HG02870 (cell line): Measurements from ENCODE around the gene FAM236C.
"Not testable (repeated sequence)": the region's sequence is repeated elsewhere in the genome, so short reads cannot be mapped to it uniquely, and the experiment has no call there.

Source experiments
- ATAC-seq: cut with Tn5 transposase; IDR thresholded peaks from one replicate; pipeline ENCODE4 v1.9.1; 2021; ENCODE audit warnings: mild to moderate bottlenecking, moderate library complexity; ENCODE audit not compliant: unreplicated experiment

Gene FAM236C

DNA sequence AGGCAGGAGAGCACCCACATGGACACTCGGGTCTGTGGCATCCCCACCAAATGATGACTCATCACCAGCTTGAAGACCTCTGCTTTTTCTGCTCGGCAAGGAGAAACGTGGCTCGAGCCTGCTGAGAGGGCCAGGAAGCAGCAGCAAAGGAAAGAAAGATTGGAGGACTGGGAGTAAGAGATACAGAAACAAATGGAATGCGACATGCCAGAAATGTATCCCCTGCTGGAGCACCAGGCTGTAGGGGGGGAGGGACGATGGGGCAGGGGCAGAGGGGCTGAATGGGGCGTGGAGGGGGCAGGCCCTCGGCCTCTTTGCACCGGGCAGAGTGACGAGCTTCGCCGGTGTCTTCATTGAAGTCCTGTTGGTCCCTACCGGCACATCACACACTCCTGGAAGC is at the start of gene FAM236C:
TSS of gene FAM236C (plus strand) at position 301 of the 400 bp plus-strand sequence. CDS start 100 bp downstream, outside the sequence.
- ATAC-seq: not testable (repeated sequence)

DNA sequence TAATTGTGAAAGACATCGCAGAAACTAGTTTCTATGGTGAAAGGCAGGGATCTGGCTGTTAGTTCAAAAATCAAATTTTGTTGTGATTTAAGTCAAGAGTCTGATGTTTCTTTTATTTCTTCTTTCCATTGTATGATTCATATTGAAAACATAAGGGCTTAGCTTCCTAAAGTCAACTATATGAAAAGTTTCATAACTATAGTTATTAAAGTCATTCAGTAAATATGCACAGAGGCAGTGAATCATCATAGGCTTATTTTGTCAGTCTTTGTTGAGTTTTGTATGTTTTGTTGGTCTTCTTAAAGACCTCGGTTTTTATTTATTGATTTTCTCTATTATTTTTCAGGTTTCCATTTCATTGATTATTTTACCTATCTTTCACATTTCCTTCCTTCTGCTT is 29.5 kb upstream of the FAM236C start:
- ATAC-seq: not testable (repeated sequence)

DNA sequence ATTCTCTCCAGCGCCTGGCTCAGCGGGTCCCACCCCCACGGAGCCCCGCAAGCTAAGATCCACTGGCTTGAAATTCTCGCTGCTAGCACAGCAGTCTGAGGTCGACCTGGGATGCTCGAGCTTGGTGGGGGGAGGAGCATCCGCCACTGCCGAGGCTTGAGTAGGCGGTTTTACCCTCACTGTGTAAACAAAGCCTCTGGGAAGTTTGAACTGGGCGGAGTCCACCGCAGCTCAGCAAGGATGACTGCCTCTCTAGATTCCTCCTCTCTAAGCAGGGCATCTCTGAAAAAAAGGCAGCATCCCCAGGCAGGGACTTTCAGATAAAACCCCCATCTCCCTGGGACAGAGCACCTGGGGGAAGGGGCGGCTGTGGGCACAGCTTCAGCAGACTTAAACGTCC is 22.7 kb upstream of the FAM236C start:
- ATAC-seq: not testable (repeated sequence)

DNA sequence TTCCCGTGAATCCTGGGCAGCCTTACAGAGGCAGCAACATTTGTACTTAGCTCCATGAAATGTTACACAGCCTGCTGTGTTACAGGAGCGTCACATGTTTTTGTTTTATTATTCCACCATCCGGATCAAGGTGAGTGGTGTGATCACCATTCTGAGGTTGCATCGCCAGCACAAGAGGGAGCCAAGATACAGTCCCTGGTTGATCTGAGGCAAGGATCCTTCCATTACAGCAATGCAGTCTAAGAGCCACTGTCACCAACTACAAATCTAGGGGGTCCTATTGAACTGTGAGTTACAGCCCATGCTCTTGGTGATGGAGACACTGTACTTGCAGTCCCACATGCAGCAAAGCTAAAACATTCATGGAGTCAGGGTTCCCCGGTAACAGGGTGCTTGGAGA is 3.7 kb downstream of the FAM236C start:
- ATAC-seq: not testable (repeated sequence)

DNA sequence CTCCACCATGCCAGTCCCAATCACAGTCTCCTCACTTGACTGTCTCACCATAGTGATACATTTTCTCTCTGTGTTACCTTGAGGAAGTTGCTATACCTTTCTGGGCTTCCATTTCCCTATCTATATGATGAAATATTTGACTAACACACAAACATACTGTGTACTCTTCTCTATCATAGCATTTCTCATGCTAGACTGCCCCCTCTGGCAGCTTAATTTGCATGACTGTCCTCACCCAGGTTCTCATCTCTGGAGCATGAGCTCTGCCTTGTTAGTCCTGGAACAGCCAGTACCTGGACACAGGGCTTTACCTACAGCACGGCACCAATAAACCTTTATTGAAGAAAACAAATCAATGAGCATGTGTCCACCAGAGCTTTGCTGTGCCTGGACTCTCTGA is 19.9 kb downstream of the FAM236C start:
- ATAC-seq: not testable (repeated sequence)

DNA sequence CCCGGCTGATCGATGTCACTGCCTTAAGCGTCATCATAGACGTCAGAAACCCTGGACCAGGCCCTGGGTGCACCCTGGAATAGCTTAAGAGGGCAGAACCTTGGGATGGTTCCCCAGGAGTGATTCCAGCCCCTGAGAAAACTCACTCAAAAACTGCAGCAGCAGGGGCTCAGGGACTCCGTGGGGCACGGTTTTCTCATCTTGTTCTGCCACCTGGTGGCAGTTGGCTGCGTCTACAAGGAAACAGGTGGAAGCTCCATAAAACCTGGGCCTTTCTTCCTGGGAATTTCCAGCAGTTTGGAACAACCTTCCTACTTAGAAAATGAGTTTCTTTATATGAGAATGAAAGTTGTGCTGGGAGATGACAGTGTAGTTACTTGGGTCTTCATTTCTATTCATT is 24.0 kb downstream of the FAM236C start:
- not testable (repeated sequence) for ATAC-seq

DNA sequence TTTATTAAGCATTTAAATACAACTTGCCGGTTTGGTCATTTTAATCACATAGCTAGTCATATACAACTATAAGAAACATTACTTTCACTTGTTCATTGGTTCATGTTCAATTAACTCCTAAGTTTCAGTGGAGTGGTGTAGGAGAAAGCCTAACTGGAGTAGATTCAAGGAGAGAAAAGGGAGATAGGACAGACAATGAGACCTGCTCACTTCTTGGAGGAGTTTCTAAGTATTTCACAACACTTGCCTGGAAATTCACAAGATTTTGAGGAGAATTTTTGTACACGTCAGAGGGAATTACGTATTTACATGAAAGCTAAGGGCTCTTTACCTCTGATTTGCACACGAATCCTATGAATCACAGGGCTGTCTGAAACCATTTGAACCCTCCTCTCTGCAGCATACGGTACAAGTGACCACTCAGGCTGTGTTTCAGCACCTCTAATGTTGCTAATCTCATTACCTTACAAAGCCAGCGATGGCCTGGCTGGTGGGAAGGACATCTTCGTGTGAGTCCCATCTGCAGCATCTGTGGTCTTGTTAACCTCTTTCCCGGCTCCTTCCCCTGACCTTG is 24.6 kb downstream of the FAM236C start:
- ATAC-seq: not testable (repeated sequence)

DNA sequence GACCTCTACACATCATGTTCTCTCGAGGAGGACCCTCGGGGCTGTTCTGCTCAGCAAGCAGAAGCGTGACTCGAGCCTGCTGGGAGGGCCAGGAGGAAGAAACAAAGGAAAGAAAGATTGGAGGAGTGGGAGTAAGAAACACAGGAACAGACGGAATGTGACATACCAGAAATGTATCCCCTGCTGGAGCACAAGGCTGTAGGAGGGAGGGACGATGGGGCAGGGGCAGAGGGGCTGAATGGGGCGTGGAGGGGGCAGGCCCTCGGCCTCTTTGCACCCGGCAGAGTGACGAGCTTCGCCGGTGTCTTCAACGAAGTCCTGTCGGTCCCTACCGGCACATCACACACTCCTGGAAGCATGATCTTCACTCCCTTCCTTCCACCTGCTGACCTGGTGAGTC is 25.5 kb downstream of the FAM236C start, which contains the start of gene FAM236A:
TSS of gene FAM236A (plus strand) at position 301 of the 400 bp plus-strand sequence. CDS start at position 358, 57 bp downstream.
- not testable (repeated sequence) for ATAC-seq

DNA sequence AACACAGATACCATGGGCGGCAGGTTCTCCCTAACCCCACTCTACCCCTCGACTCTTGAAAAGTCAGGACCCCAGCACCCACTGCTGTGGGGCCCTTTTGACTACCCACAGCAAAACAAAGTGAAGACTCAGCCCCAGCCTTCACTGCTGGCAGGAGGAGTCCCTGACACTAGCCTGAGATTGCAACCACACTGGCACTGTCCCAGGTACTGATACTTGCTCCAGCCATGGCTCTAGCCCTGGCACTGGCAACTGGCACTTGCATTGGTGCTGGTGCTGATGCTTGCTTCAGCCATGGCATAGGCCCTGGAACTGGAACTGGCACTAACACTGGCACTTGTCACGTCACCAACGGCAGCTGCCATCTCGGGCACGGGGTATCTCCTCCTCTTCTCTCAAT is 29.9 kb downstream of the FAM236C start:
- not testable (repeated sequence) for ATAC-seq

DNA sequence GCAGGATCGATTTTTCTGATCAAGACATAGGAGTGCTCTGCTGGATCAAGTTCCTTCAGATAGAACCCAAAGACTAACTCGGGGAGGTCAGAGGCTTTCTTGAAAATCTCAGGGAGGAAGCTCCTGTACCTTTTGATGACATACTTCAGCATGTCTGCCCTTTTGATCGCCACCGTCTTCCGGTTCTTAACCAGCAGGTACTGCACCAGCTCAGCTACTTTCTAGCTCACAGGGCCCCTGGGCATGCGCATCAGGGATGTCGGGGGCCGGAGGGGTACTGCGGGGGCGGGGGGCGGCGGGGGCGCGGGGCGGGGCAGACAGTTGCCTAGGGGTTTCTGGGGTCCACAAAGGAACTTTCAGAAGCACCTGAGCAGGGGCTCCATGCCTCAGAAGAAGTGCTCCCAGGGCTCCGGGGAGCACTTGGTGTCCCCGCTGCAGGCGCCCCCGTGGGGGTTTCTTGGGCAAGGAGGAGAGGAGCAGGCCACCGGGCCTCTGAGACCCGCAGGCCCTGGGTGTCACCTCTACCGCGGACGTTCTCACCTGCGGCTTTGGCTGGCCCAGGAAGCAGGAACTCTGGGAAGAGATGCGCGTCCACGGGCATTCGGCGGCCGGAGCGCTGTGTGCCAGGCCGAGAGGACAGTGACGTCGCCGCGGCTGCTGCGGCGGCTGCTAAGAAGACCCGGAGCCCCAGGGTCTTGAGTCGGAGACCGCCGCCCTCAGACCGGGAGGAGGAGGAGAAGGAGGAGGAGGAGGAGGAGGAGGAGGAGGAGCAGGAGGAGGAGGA is 30.8 kb downstream of the FAM236C start:
- ATAC-seq: peak; percentile 54

DNA sequence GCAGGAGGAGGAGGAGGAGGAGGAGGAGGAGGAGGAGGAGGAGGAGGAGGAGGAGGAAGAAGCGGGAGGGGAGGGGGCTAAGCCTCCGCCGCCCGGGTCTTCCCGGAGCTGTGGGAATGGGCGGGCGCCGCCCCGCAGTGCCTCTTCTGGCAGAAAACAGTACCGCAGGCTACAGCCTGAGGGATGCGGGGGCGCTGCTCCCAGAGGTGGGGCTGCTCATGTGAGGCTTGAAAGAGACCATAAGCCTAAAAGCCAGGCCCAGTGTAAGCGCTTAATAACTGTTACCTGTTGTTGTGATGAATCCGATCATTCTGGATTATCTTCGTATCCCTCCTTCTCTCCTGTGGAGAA is 31.4 kb downstream of the FAM236C start, which contains the start of gene DMRTC1:
TSS of gene DMRTC1 (minus strand) at position 19 of the 351 bp plus-strand sequence. CDS start 68,143 bp downstream, outside the sequence.
- peak; percentile 78 for ATAC-seq

DNA sequence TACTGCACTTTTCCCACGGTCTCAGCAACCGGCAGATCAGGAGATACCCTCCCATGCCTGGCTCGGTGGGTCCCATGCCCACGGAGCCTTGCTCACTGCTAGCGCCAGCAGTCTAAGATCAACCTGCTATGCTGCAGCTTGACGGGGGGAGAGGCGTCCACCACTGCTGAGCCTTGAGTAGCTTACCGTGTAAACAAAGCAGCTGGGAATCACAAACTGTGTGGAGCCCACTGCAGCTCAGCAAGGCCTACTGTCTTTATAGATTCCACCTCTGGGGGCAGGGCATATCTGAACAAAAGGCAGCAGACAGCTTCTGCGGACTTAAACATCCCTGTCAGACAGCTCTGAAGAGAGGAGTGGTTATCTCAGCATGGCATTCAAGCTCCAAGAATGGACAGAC is 47.6 kb downstream of the FAM236C start:
- not testable (repeated sequence) for ATAC-seq
